Peyer's patch (tissue), 4 donors: ENCODE data around the gene C14orf119. TPM values are rescaled to one million over a fixed set of nuclear protein-coding genes. Genes with fewer than 3 reads are reported as not detected.

Experiments used
- DNase-seq, 3 donors: peaks; one replicate each; pipeline ENCODE4 v3.0.0-alpha.2; 2017 to 2019
- H3K27ac ChIP-seq, 4 donors: fragments of 200-600 bp; sonication (generic); one replicate each; pipeline ENCODE4 v1.5.1; 2016 to 2019
- H3K27me3 ChIP-seq, 2 donors: fragments of 200-600 bp; sonication (generic); one replicate each; pipeline ENCODE4 v1.5.1; 2019
- H3K36me3 ChIP-seq, 3 donors: fragments of 200-600 bp; sonication (generic); one replicate each; pipeline ENCODE4 v1.5.1; 2016 to 2019
- H3K4me1 ChIP-seq, 4 donors: fragments of 200-600 bp; sonication (generic); one replicate each; pipeline ENCODE4 v1.5.1; 2016 to 2019
- H3K4me3 ChIP-seq, 4 donors: fragments of 200-600 bp; sonication (generic); 1 replicate in 3 of 4; 2 replicates in 1 of 4; pipeline ENCODE4 v1.5.1; 2016 to 2019; ENCODE audit warnings: mild to moderate bottlenecking in 1 of 4
- H3K9me3 ChIP-seq, 4 donors: fragments of 200-600 bp; sonication (generic); one replicate each; pipeline ENCODE4 v1.5.1; 2016 to 2019; ENCODE audit warnings: mild to moderate bottlenecking in 1 of 4
- CTCF ChIP-seq, 6 experiments: fragments of 450-650 bp in 4 of 6; fragments of 200-600 bp in 2 of 6; sonication (generic) in 1 of 6; IDR thresholded peaks; one replicate each; pipeline ENCODE4 v1.5.1; 2017 to 2019; ENCODE audit warnings: antibody characterized with exemption in 6 of 6, mild to moderate bottlenecking in 3 of 6, moderate library complexity in 1 of 6
- POLR2A ChIP-seq, 2 donors: fragments of 450-650 bp; IDR thresholded peaks; one replicate each; pipeline ENCODE4 v1.5.1; 2017; ENCODE audit warnings: antibody characterized with exemption in 2 of 2, mild to moderate bottlenecking in 2 of 2, moderate library complexity in 2 of 2
- total RNA-seq, 4 donors: library from RNA; depleted of rRNA; stranded (reverse); fragments of >200 nt; gene quantifications; one replicate each; pipeline ENCODE4 v1.1.0, GENCODE V29; 2016

Gene C14orf119
- total RNA-seq, 4 donors from 2014 or later: 5.0 to 30.3 (median 18.8) TPM

- no peaks in the 10 kb centered on the region for H3K36me3 ChIP-seq
- no peaks in the 10 kb centered on the region for H3K9me3 ChIP-seq
- DNase-seq: no peak
- H3K4me1 ChIP-seq: no peaks in the 10 kb centered on the region
- no peaks in the 10 kb centered on the region for H3K27me3 ChIP-seq
- no peak overlapping the region for H3K4me3 ChIP-seq
- peak overlapping the region in 1 of 4 donors; percentile 0 for H3K27ac ChIP-seq
- TF ChIP-seq POLR2A (IDR thresholded peaks at IDR 0.05) (no peak), CTCF (IDR thresholded peaks at IDR 0.05) (no peak)
Measured at GRCh38 chr14:23147676-23148075, 52.4 kb downstream of the C14orf119 start.

GRCh38 chr14:23148591-23149249, 53.4 kb downstream of the C14orf119 start:
- no peaks in the 10 kb centered on the region for H3K9me3 ChIP-seq
- H3K4me1 ChIP-seq: no peaks in the 10 kb centered on the region
- no peaks in the 10 kb centered on the region for H3K36me3 ChIP-seq
- H3K4me3 ChIP-seq: no peak overlapping the region
- DNase-seq: no peak
- no peaks in the 10 kb centered on the region for H3K27me3 ChIP-seq
- TF ChIP-seq CTCF (IDR thresholded peaks at IDR 0.05) (no peak), POLR2A (IDR thresholded peaks at IDR 0.05) (no peak)
- no peak overlapping the region for H3K27ac ChIP-seq

GRCh38 chr14:23149745-23150144, 54.4 kb downstream of the C14orf119 start:
- DNase-seq: no peak
- Histone ChIP-seq H3K27me3 (no peaks in the 10 kb centered on the region), H3K27ac (no peak overlapping the region), H3K4me3 (no peak overlapping the region), H3K36me3 (no peaks in the 10 kb centered on the region), H3K4me1 (peaks cover 0 to 3% (median 0%) of the 10 kb centered on the region in 4 donors), H3K9me3 (no peaks in the 10 kb centered on the region)
- TF ChIP-seq CTCF (IDR thresholded peaks at IDR 0.05): no peak
- no peak for TF ChIP-seq POLR2A (IDR thresholded peaks at IDR 0.05)

Other genes with a start within 250 kb of the C14orf119 start
- 100 to 1,000 TPM in 3 of 4 donors, 10 to 100 TPM in 1; 69.3 to 250 (median 221) TPM for gene LRP10, start 223.8 kb upstream of the C14orf119 start, total RNA-seq
- 1 to 10 TPM in 3 of 4 donors, under 1 TPM in 1; 0.57 to 2.1 (median 1.4) TPM for gene REM2, start 212.3 kb upstream of the C14orf119 start, total RNA-seq
- gene RBM23, start 176.4 kb upstream of the C14orf119 start, total RNA-seq: 100 to 1,000 TPM in 2 of 4 donors, 10 to 100 TPM in 2; 84.4 to 155 (median 116) TPM
- gene PRMT5, start 166.1 kb upstream of the C14orf119 start, total RNA-seq: 10 to 100 TPM; 20.5 to 41.3 (median 26.6) TPM
- 100 to 1,000 TPM in 1 of 4 donors, 10 to 100 TPM in 3; 73.4 to 105 (median 83.5) TPM for gene HAUS4, start 138.4 kb upstream of the C14orf119 start, total RNA-seq
- gene AJUBA, start 113.0 kb upstream of the C14orf119 start, total RNA-seq: 1 to 10 TPM in 3 of 4 donors, under 1 TPM in 1; 0.70 to 3.3 (median 2.4) TPM
- gene C14orf93, start 85.4 kb upstream of the C14orf119 start, total RNA-seq: 10 to 100 TPM; 11.0 to 34.4 (median 19.8) TPM
- gene PSMB5, start 60.6 kb upstream of the C14orf119 start, total RNA-seq: 100 to 1,000 TPM in 1 of 4 donors, 10 to 100 TPM in 3; 49.6 to 116 (median 68.8) TPM
- not detected for gene PSMB11, start 53.3 kb upstream of the C14orf119 start, total RNA-seq
- 10 to 100 TPM in 1 of 4 donors, 1 to 10 TPM in 3; 1.1 to 12.4 (median 5.5) TPM for gene CDH24, start 38.0 kb upstream of the C14orf119 start, total RNA-seq
- 100 to 1,000 TPM; 130 to 281 (median 238) TPM for gene ACIN1, start 369 bp upstream of the C14orf119 start, total RNA-seq
- gene CIROP, start 9.5 kb downstream of the C14orf119 start, total RNA-seq: not detected
- gene CEBPE, start 23.8 kb downstream of the C14orf119 start, total RNA-seq: not detected
- 10 to 100 TPM; 21.8 to 56.9 (median 35.0) TPM for gene SLC7A8, start 88.2 kb downstream of the C14orf119 start, total RNA-seq
- not detected for gene RNF212B, start 142.4 kb downstream of the C14orf119 start, total RNA-seq
- gene HOMEZ, start 190.6 kb downstream of the C14orf119 start, total RNA-seq: 10 to 100 TPM; 10.5 to 23.9 (median 15.0) TPM
- gene PPP1R3E, start 207.4 kb downstream of the C14orf119 start, total RNA-seq: 10 to 100 TPM; 16.5 to 39.2 (median 21.4) TPM
- gene BCL2L2, start 211.3 kb downstream of the C14orf119 start, total RNA-seq: 10 to 100 TPM; 29.9 to 43.1 (median 32.0) TPM
- 100 to 1,000 TPM in 3 of 4 donors, 10 to 100 TPM in 1; 79.3 to 149 (median 116) TPM for gene PABPN1, start 226.0 kb downstream of the C14orf119 start, total RNA-seq